Hematopoietic multipotent progenitor cell treated with erythropoietin and hydrocortisone succinate and interleukin-3 and kit ligand, for 4 days (in vitro differentiated cells): ENCODE data around the gene DNHD1.
A peak's percentile ranks its signal among the peaks of the same experiment; 100 is the strongest.

Experiments
- DNase-seq: peaks from one replicate; pipeline ENCODE4 v3.0.0-alpha.2; 2015

Gene DNHD1

GRCh38 chr11:6567371-6567745 is 70.3 kb downstream of the DNHD1 start:
- DNase-seq: no peak

GRCh38 chr11:6568191-6568918 is 71.3 kb downstream of the DNHD1 start:
- DNase-seq: peak; percentile 71

- no peak for DNase-seq
These were observed 72.6 kb downstream of the DNHD1 start for GRCh38 chr11:6569706-6570105.

- DNase-seq: no peak
These were observed 73.8 kb downstream of the DNHD1 start for GRCh38 chr11:6570691-6571427.

- no peak for DNase-seq
These were observed 74.4 kb downstream of the DNHD1 start for GRCh38 chr11:6571434-6572008.

- no peak for DNase-seq
These were observed 75.1 kb downstream of the DNHD1 start for GRCh38 chr11:6572215-6572614.

GRCh38 chr11:6574816-6575715 is 78.0 kb downstream of the DNHD1 start:
- no peak for DNase-seq

- peak; percentile 59 for DNase-seq
These were observed 79.6 kb downstream of the DNHD1 start for GRCh38 chr11:6576471-6577373.

- DNase-seq: no peak
These were observed 81.1 kb downstream of the DNHD1 start for GRCh38 chr11:6578134-6578533.

- no peak for DNase-seq
These were observed 82.6 kb downstream of the DNHD1 start for GRCh38 chr11:6579681-6580080.

GRCh38 chr11:6583584-6583983 is 86.5 kb downstream of the DNHD1 start:
- no peak for DNase-seq

GRCh38 chr11:6584528-6584927 is 87.4 kb downstream of the DNHD1 start:
- no peak for DNase-seq

GRCh38 chr11:6586434-6587359 is 89.6 kb downstream of the DNHD1 start:
- DNase-seq: no peak

- DNase-seq: no peak
These were observed 90.4 kb downstream of the DNHD1 start for GRCh38 chr11:6587360-6587953.

- no peak for DNase-seq
These were observed 90.9 kb downstream of the DNHD1 start for GRCh38 chr11:6588018-6588417.

GRCh38 chr11:6594142-6594768 is 97.2 kb downstream of the DNHD1 start:
- no peak for DNase-seq

GRCh38 chr11:6596239-6596877 is 99.3 kb downstream of the DNHD1 start:
- no peak for DNase-seq

- no peak for DNase-seq
These were observed 101.5 kb downstream of the DNHD1 start for GRCh38 chr11:6598555-6598954.

GRCh38 chr11:6599449-6599848 is 102.4 kb downstream of the DNHD1 start:
- no peak for DNase-seq
